SU-DHL-6 (cell line): ENCODE measurements around the gene CNGA4.

Source experiments
- H2AFZ ChIP-seq: fragments of 200-600 bp; sonication (generic); 2 replicates; pipeline ENCODE4 v1.6.1; 2014; ENCODE audit warnings: low read depth, mild to moderate bottlenecking, moderate library complexity, mixed read lengths, antibody characterized with exemption, low read length; ENCODE audit not compliant: severe bottlenecking
- H3F3A ChIP-seq: fragments of 200-600 bp; shearing (Covaris generic); 2 replicates; pipeline ENCODE4 v1.6.0; 2016; ENCODE audit warnings: antibody characterized with exemption, mild to moderate bottlenecking; ENCODE audit not compliant: insufficient read depth
- H3K27ac ChIP-seq: fragments of 200-600 bp; sonication (generic); 2 replicates; pipeline ENCODE4 v1.5.1; 2016; ENCODE audit warnings: low read depth, mild to moderate bottlenecking, low read length, moderate library complexity, mixed read lengths
- H3K27me3 ChIP-seq: fragments of 200-600 bp; sonication (generic), shearing (Covaris generic); 2 replicates; pipeline ENCODE4 v1.6.0; 2014; ENCODE audit warnings: mild to moderate bottlenecking, low read length
- H3K36me3 ChIP-seq: fragments of 200-600 bp; sonication (generic); 2 replicates; pipeline ENCODE4 v1.6.1; 2014; ENCODE audit warnings: mild to moderate bottlenecking, low read length, mixed read lengths
- H3K4me2 ChIP-seq: fragments of 300-600, 200-600 bp; shearing (Covaris generic), sonication (generic); 2 replicates; pipeline ENCODE4 v1.6.0; 2014; ENCODE audit warnings: low read length, low read depth, mild to moderate bottlenecking; ENCODE audit not compliant: poor library complexity, severe bottlenecking
- H3K4me3 ChIP-seq: fragments of 200-600 bp; sonication (generic); 2 replicates; pipeline ENCODE4 v1.5.1; 2014; ENCODE audit warnings: antibody characterized with exemption, low read length, mild to moderate bottlenecking, mixed read lengths; ENCODE audit not compliant: insufficient read depth, poor library complexity, severe bottlenecking
- H3K79me2 ChIP-seq: fragments of 200-600 bp; sonication (generic); 2 replicates; pipeline ENCODE4 v1.6.1; 2014; ENCODE audit warnings: mild to moderate bottlenecking, low read length, moderate library complexity; ENCODE audit not compliant: insufficient read depth
- H3K9ac ChIP-seq: fragments of 200-600 bp; sonication (generic); 2 replicates; pipeline ENCODE4 v1.7.0; 2014; ENCODE audit warnings: mild to moderate bottlenecking, low read length
- H3K9me2 ChIP-seq: fragments of 200-600 bp; sonication (generic); replicated peaks from 2 replicates; pipeline ENCODE4 v1.6.1; 2014; ENCODE audit warnings: low read length; ENCODE audit not compliant: insufficient read depth
- H3K9me3 ChIP-seq: fragments of 200-600 bp; sonication (generic); 2 replicates; pipeline ENCODE4 v1.6.1; 2014; ENCODE audit warnings: low read length, mixed read lengths; ENCODE audit not compliant: insufficient read depth
- H4K20me1 ChIP-seq: fragments of 200-600 bp; sonication (generic); 2 replicates; pipeline ENCODE4 v1.6.1; 2014; ENCODE audit warnings: low read depth, mild to moderate bottlenecking, antibody characterized with exemption, low read length, moderate library complexity, mixed read lengths
- EZH2phosphoT487 ChIP-seq: fragments of 200-600 bp; sonication (generic), shearing (Covaris generic); conservative IDR thresholded peaks from 2 replicates; pipeline ENCODE4 v1.6.1; 2018; ENCODE audit warnings: mild to moderate bottlenecking, antibody characterized with exemption, low read length, moderate library complexity, mixed read lengths
- TF ChIP-seq, protein P1 (sequence below): fragments of 200-600 bp; sonication (generic); IDR thresholded peaks from one replicate; pipeline ENCODE4 v1.5.1; 2017; ENCODE audit warnings: antibody characterized with exemption, mild to moderate bottlenecking, low read length, moderate library complexity; ENCODE audit not compliant: insufficient read depth, poor library complexity, severe bottlenecking

CNGA4 gene

DNA sequence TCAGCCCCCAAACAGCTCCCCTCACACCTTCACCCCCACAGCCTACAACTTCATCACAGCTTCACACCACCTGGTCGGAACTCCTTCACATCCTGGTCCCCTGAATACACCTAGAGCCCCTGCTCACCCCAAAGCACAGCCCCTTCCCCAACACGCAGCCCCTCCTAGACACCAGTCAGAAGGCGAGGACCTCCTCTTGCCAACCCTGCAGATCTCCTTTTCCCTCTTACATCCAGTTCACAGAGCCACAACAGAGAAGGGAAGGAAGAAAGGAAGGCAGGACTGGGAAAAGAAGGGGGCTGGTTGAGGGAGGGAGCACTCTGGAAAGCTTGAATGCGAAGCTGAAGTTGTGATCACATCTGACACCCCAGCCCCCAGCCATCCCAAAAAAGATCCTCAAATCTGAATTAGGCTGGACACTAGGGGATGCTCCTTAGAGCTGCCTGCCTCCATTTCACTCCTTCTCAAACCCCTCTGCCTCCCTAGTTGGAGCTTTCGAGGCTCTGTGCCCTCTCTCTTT, 21.4 kb downstream of the CNGA4 start:
- Histone ChIP-seq H3K9me2 (no peaks in the 10 kb centered on the region), H3K27me3 (no peaks in the 10 kb centered on the region), H3K9me3 (no peaks in the 10 kb centered on the region), H3K4me2 (no peak overlapping the region), H3K79me2 (no peaks in the 10 kb centered on the region), H3K36me3 (no peaks in the 10 kb centered on the region), H3F3A (no peaks in the 10 kb centered on the region), H3K4me3 (no peak overlapping the region), H2AFZ (no peak overlapping the region), H3K27ac (no peak overlapping the region), H4K20me1 (no peaks in the 10 kb centered on the region), H3K9ac (no peak overlapping the region)
- TF ChIP-seq EZH2phosphoT487 = no peak
- TF ChIP-seq, protein P1, sequence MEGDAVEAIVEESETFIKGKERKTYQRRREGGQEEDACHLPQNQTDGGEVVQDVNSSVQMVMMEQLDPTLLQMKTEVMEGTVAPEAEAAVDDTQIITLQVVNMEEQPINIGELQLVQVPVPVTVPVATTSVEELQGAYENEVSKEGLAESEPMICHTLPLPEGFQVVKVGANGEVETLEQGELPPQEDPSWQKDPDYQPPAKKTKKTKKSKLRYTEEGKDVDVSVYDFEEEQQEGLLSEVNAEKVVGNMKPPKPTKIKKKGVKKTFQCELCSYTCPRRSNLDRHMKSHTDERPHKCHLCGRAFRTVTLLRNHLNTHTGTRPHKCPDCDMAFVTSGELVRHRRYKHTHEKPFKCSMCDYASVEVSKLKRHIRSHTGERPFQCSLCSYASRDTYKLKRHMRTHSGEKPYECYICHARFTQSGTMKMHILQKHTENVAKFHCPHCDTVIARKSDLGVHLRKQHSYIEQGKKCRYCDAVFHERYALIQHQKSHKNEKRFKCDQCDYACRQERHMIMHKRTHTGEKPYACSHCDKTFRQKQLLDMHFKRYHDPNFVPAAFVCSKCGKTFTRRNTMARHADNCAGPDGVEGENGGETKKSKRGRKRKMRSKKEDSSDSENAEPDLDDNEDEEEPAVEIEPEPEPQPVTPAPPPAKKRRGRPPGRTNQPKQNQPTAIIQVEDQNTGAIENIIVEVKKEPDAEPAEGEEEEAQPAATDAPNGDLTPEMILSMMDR = no peak

DNA sequence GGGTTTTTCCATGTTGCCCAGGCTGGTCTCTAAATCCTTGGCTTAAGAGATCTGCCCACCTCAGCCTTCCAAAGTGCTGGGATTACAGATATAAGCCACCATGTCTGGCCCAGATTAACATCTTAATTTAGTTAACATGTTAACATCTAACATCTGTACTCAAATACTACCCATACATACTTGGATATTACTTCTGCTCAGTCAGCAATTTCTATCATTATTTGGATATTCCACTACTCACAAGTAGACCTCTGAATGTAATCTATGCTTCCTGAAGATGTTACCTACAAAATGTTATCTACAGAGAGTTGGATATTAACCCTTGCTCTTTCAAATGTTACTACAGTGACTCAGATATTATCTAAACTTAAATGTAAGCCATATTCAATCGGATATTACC, 24.8 kb downstream of the CNGA4 start:
- Histone ChIP-seq H3K9ac (no peak overlapping the region), H3K9me3 (no peaks in the 10 kb centered on the region), H3K4me2 (no peak overlapping the region), H3K27ac (no peak overlapping the region), H3K4me3 (no peak overlapping the region), H4K20me1 (no peaks in the 10 kb centered on the region), H2AFZ (no peak overlapping the region), H3K9me2 (no peaks in the 10 kb centered on the region), H3F3A (no peaks in the 10 kb centered on the region), H3K79me2 (no peaks in the 10 kb centered on the region), H3K27me3 (no peaks in the 10 kb centered on the region), H3K36me3 (no peaks in the 10 kb centered on the region)
- TF ChIP-seq EZH2phosphoT487 = no peak
- TF ChIP-seq, protein P1 = no peak

DNA sequence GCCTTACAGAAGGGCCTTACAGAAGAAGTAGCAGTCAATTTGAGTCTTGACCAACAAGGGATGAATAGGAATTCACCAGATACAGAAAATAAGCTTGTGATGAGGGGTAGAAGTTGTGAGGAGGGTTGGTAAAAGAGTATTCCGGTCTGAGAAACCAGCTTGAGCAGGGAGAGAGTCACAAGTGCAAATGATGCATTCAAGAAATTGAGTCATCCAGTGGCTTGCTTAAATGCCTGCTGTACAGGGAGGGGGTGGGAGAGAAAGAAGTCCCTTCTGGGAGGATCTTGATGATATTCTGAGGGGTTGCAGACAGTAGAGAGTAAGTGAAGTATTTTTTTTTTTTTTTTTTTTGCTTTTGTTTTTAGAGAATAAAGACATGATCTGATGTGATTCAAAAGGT, 29.9 kb downstream of the CNGA4 start:
- H2AFZ ChIP-seq = no peak overlapping the region
- H3K27ac ChIP-seq = no peak overlapping the region
- H3K9ac ChIP-seq = no peak overlapping the region
- no peak overlapping the region for H3K4me2 ChIP-seq
- TF ChIP-seq, protein P1 = no peak
- TF ChIP-seq EZH2phosphoT487 = no peak
- H3F3A ChIP-seq = no peaks in the 10 kb centered on the region
- no peaks in the 10 kb centered on the region for H3K36me3 ChIP-seq
- no peaks in the 10 kb centered on the region for H4K20me1 ChIP-seq
- H3K79me2 ChIP-seq = no peaks in the 10 kb centered on the region
- no peaks in the 10 kb centered on the region for H3K27me3 ChIP-seq
- H3K9me2 ChIP-seq = no peaks in the 10 kb centered on the region
- H3K9me3 ChIP-seq = no peaks in the 10 kb centered on the region
- no peak overlapping the region for H3K4me3 ChIP-seq

DNA sequence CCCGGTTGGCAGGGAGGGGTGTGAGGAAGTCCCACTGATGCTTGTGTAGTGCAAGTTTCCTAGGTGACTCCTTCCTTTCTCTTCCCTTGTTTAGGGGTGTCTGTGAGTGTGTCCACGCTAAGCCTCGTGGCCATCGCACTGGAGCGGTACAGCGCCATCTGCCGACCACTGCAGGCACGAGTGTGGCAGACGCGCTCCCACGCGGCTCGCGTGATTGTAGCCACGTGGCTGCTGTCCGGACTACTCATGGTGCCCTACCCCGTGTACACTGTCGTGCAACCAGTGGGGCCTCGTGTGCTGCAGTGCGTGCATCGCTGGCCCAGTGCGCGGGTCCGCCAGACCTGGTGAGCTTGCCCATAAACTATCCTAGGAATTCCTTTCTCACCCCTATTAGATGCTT, 31.1 kb downstream of the CNGA4 start:
- Histone ChIP-seq H2AFZ (no peak overlapping the region), H4K20me1 (no peaks in the 10 kb centered on the region), H3K4me3 (no peak overlapping the region), H3K79me2 (no peaks in the 10 kb centered on the region), H3F3A (no peaks in the 10 kb centered on the region), H3K36me3 (no peaks in the 10 kb centered on the region), H3K4me2 (no peak overlapping the region), H3K27me3 (no peaks in the 10 kb centered on the region), H3K27ac (no peak overlapping the region), H3K9ac (no peak overlapping the region), H3K9me2 (no peaks in the 10 kb centered on the region), H3K9me3 (no peaks in the 10 kb centered on the region)
- TF ChIP-seq EZH2phosphoT487 = no peak
- TF ChIP-seq, protein P1 = no peak
